AG09319 (cell line): Measurements from ENCODE around the gene ZNF263.
A peak's percentile ranks its signal among the peaks of the same experiment; 100 is the strongest.

Experiments
- DNase-seq: peaks from one replicate; pipeline ENCODE4 v3.0.0-alpha.2; 2010; ENCODE audit warnings: low read depth; ENCODE audit errors: extremely low read depth
- TF ChIP-seq, protein P1 (sequence below): IDR thresholded peaks from 2 replicates; pipeline ENCODE4 v1.5.1; 2011; ENCODE audit warnings: low read depth, mild to moderate bottlenecking, inconsistent platforms, low read length, moderate library complexity

Gene ZNF263

DNA sequence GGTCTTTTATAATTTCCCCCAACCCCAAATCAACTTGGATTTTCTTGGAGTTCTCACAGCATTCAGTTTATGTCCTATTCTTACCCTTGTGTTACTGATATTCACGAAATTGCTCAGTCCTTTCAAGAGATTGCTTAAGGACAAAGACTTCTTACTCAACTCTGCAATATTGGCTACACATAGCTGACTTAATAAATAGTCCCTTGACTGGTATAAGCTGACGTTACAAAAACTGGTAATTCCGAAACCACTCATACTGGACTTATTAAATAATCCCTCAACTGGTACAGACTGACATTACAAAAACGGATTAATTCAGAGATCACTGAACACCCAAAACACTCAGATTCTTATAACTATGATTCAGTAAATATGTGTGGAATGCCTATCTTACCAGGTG lies 21.1 kb downstream of the ZNF263 start:
- TF ChIP-seq, protein P1, sequence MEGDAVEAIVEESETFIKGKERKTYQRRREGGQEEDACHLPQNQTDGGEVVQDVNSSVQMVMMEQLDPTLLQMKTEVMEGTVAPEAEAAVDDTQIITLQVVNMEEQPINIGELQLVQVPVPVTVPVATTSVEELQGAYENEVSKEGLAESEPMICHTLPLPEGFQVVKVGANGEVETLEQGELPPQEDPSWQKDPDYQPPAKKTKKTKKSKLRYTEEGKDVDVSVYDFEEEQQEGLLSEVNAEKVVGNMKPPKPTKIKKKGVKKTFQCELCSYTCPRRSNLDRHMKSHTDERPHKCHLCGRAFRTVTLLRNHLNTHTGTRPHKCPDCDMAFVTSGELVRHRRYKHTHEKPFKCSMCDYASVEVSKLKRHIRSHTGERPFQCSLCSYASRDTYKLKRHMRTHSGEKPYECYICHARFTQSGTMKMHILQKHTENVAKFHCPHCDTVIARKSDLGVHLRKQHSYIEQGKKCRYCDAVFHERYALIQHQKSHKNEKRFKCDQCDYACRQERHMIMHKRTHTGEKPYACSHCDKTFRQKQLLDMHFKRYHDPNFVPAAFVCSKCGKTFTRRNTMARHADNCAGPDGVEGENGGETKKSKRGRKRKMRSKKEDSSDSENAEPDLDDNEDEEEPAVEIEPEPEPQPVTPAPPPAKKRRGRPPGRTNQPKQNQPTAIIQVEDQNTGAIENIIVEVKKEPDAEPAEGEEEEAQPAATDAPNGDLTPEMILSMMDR, result no peak
- no peak for DNase-seq

DNA sequence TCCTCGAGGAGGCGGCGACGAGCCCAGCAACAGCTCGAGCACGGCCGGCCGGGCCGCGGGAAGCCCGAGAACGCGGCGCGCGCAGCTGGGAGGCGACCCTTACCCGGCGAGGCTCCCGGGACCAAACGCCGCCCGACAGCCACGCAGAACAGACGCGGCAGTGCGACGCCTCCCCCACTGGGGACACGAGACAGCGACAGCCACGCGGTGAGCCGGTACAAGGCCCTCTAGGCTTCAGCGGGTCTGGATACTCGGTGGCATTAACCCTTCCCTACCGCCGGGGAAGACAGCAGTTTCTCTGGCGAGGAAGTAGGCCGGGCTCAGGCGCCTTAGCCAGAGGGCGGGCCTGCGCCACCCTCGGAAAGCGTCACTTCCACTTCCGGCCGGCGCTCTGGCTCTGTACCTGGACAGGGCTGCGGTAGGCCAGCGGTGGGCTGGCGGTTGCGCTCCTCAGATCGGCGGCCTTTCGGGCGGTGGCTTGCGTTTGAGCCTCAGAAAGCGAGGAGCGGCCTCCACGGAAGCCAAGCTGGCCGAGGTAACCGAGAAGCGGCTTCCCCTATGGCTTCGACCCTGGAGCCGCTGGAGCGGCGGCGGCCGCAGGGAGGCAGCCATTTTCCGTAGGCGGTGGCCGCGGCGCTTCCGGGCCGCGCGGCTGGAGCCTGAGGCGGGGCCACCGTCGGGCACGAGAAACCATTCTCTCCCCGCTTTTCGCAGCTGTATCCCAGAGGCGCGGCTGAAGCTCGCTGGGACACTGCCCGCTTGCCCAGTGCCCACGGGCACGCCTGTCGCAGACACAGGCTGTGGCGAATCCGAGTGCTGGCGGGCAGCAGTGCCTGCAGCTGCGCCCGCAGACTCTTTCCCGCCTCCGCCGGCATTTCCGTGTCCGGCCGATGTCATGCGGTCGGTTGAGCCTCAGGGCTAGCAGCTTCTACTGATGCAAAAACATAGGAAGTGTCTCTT lies 22.1 kb downstream of the ZNF263 start, which contains the start of the genes TIGD7 and ZNF75A:
TSS of gene TIGD7 (minus strand) at position 322 of the 960 bp plus-strand sequence. CDS start 4,816 bp downstream, outside the sequence.
TSS of gene ZNF75A (plus strand) at position 389 of the 960 bp plus-strand sequence. CDS start 2,932 bp downstream, outside the sequence.
- TF ChIP-seq, protein P1, result peak; percentile 7
- peak; percentile 68 for DNase-seq

GRCh38 chr16:3306078-3306477 lies 22.8 kb downstream of the ZNF263 start:
- TF ChIP-seq, protein P1, result no peak
- DNase-seq, result no peak

DNA sequence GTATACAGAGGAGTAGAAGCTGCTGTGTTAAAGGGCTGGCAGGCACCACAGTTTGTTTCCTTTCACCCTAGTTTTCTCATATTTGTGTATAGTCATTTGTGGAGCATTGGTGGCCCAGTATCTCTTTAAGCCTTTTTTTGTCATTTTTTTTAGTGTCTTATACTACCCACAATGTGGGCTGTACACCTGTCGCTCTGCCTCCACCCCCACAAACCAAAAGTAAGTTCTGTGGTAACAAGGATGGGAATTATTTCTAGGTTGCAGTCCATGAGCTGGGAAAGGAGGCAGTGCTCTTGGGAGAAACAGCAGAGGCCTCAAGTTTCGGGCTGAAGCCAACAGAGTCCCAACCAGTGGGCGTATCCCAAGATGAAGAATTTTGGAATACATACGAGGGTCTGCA lies 28.2 kb downstream of the ZNF263 start:
- TF ChIP-seq, protein P1, result no peak
- DNase-seq, result no peak

DNA sequence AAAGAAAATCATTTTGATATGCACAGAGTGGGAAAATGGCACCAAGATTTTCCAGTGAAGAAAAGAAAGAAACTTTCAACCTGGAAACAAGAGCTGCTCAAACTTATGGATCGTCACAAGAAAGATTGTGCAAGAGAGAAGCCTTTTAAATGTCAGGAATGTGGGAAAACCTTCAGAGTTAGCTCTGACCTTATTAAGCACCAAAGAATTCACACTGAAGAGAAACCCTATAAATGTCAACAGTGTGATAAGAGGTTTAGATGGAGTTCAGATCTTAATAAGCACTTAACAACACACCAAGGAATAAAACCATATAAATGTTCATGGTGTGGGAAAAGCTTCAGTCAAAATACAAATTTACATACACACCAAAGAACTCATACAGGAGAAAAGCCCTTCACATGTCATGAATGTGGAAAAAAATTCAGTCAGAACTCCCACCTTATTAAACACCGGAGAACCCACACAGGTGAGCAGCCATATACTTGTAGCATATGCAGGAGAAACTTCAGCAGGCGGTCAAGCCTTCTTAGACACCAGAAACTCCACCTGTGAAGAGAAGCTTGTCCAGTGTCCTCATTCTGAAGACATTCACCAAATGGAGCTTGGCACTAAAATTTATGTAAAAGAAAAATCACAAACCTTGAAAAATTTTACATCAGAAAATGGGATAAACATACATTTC lies 34.2 kb downstream of the ZNF263 start:
- TF ChIP-seq, protein P1, result no peak
- DNase-seq, result no peak

DNA sequence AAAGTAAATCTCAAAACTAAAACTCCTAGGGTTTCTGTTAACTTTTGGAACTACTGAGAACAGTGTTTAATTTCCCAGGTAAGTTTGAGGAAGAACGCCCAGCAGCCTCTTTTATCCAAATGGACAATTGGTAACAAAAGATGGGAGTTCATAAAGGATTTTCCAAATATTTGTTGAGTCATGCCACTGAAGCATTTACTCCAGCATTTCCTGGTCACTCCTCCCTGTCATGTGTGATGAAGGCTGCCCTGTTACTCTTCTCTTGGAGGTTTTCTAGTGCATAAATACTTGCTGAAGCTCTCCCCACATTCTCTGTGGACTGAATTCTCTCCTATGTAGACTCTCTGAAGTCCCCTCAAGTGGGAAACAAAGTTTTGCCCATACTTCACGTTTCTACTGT lies 38.5 kb downstream of the ZNF263 start:
- TF ChIP-seq, protein P1, result no peak
- no peak for DNase-seq

- DNase-seq, result no peak
- TF ChIP-seq, protein P1, result no peak
These were observed 44.2 kb downstream of the ZNF263 start for GRCh38 chr16:3327514-3327913.
